ENCODE results near the gene ZBTB8OS.
A peak's percentile ranks its signal among the peaks of the same experiment; 100 is the strongest.

The ZBTB8OS gene

GRCh38 chr1:32666901-32667566 is 16.7 kb upstream of the ZBTB8OS start:
- DNase-seq (ENCODE audit: low read depth): peak; percentile 20
- TF ChIP-seq CTCF (conservative IDR thresholded peaks at IDR 0.05; ENCODE audit: control insufficient read depth, insufficient read depth, low read depth, low read length): no peak
- H3K4me3 ChIP-seq (ENCODE audit: control insufficient read depth, low read depth, low read length): no peak overlapping the region

GRCh38 chr1:32665915-32666314 is 15.6 kb upstream of the ZBTB8OS start:
- no peak for DNase-seq (ENCODE audit: low read depth)
- no peak for TF ChIP-seq CTCF (conservative IDR thresholded peaks at IDR 0.05; ENCODE audit: control insufficient read depth, insufficient read depth, low read depth, low read length)
- H3K4me3 ChIP-seq (ENCODE audit: control insufficient read depth, low read depth, low read length): no peak overlapping the region

- DNase-seq (ENCODE audit: low read depth): no peak
- no peak for TF ChIP-seq CTCF (conservative IDR thresholded peaks at IDR 0.05; ENCODE audit: control insufficient read depth, insufficient read depth, low read depth, low read length)
- H3K4me3 ChIP-seq (ENCODE audit: control insufficient read depth, low read depth, low read length): no peak overlapping the region
Observed at GRCh38 chr1:32659581-32659980, 9.2 kb upstream of the ZBTB8OS start.

- TF ChIP-seq CTCF (conservative IDR thresholded peaks at IDR 0.05; ENCODE audit: control insufficient read depth, insufficient read depth, low read depth, low read length): no peak
- DNase-seq (ENCODE audit: low read depth): no peak
- H3K4me3 ChIP-seq (ENCODE audit: control insufficient read depth, low read depth, low read length): peak overlapping the region; percentile 80
Observed at GRCh38 chr1:32652244-32652962, 2.1 kb upstream of the ZBTB8OS start.

- peak overlapping the region; percentile 80 for H3K4me3 ChIP-seq (ENCODE audit: control insufficient read depth, low read depth, low read length)
- TF ChIP-seq CTCF (conservative IDR thresholded peaks at IDR 0.05; ENCODE audit: control insufficient read depth, insufficient read depth, low read depth, low read length): no peak
- no peak for DNase-seq (ENCODE audit: low read depth)
Observed at GRCh38 chr1:32651461-32652073, 1.2 kb upstream of the ZBTB8OS start.

GRCh38 chr1:32650752-32651460 is 556 bp upstream of the ZBTB8OS start, which contains the start of gene RBBP4:
Gene RBBP4 (plus strand): TSS chr1:32651208. CDS start chr1:32651307, 99 bp downstream.
- peak; percentile 95 for DNase-seq (ENCODE audit: low read depth)
- no peak for TF ChIP-seq CTCF (conservative IDR thresholded peaks at IDR 0.05; ENCODE audit: control insufficient read depth, insufficient read depth, low read depth, low read length)

More at GRCh38 chr1:32650752-32651460, 556 bp upstream of the ZBTB8OS start, which contains the start of gene RBBP4:
- peak within 1 kb of the TSS; percentile 91 for H3K4me3 ChIP-seq (ENCODE audit: control insufficient read depth, low read depth, low read length)
